Smooth muscle cell (in vitro differentiated cells): ENCODE measurements around the gene CD164L2. TPM values are rescaled to one million over a fixed set of nuclear protein-coding genes. Genes with fewer than 3 reads are reported as not detected.

Experiments
- DNase-seq: peaks from one replicate; lab custom pipeline; 2025; ENCODE audit not compliant: unreplicated experiment; lab: John Stamatoyannopoulos, UW
- H2AFZ ChIP-seq: fragments of 200-600 bp; sonication (generic); 2 replicates; pipeline ENCODE4 v1.6.0; 2016; ENCODE audit warnings: antibody characterized with exemption, low read depth, mild to moderate bottlenecking
- H3F3A ChIP-seq: fragments of 200-600 bp; sonication (generic); 2 replicates; pipeline ENCODE4 v1.6.0; 2017; ENCODE audit warnings: antibody characterized with exemption, low read depth
- H3K27ac ChIP-seq: fragments of 200-600 bp; sonication (generic); 2 replicates; pipeline ENCODE4 v1.5.1; 2016; ENCODE audit warnings: low read depth, mild to moderate bottlenecking
- H3K27me3 ChIP-seq: fragments of 200-600 bp; sonication (generic); 2 replicates; pipeline ENCODE4 v1.6.1; 2016; ENCODE audit warnings: low read depth, mild to moderate bottlenecking
- H3K36me3 ChIP-seq: fragments of 200-600 bp; sonication (generic); 2 replicates; pipeline ENCODE4 v1.5.1; 2016; ENCODE audit warnings: low read depth
- H3K4me1 ChIP-seq: fragments of 200-600 bp; sonication (generic); 2 replicates; pipeline ENCODE4 v1.5.1; 2016; ENCODE audit warnings: low read depth
- H3K4me2 ChIP-seq: fragments of 200-600 bp; sonication (generic); 2 replicates; pipeline ENCODE4 v1.6.0; 2016; ENCODE audit warnings: mild to moderate bottlenecking
- H3K4me3 ChIP-seq: fragments of 200-600 bp; sonication (generic); 2 replicates; pipeline ENCODE4 v1.5.1; 2016; ENCODE audit warnings: mild to moderate bottlenecking
- H3K79me2 ChIP-seq: fragments of 200-600 bp; sonication (generic); 2 replicates; pipeline ENCODE4 v1.6.0; 2016; ENCODE audit warnings: low read depth, mild to moderate bottlenecking
- H3K9ac ChIP-seq: fragments of 200-600 bp; sonication (generic); 2 replicates; pipeline ENCODE4 v1.6.0; 2016; ENCODE audit warnings: low read depth
- H3K9me3 ChIP-seq: fragments of 200-600 bp; sonication (generic); replicated peaks from 2 replicates; pipeline ENCODE4 v1.5.1; 2016; ENCODE audit warnings: low read depth
- H4K20me1 ChIP-seq: fragments of 200-600 bp; sonication (generic); 2 replicates; pipeline ENCODE4 v1.6.0; 2016; ENCODE audit warnings: low read depth
- WGBS: methylation state at CpG from one replicate; pipeline ENCODE4 v1.1.7; 2016; ENCODE audit warnings: low lambda C conversion rate; 5-methylcytosine and 5-hydroxymethylcytosine counted together
- polyA plus RNA-seq: library from polyadenylated mRNA; unstranded; fragments of >200 nt; fragmentation: Nextera tagmentation; extraction: Ambion mirVana; gene quantifications from 2 replicates; pipeline ENCODE4 v1.2.1, GENCODE V29; 2016
- total RNA-seq: library from RNA; depleted of rRNA; stranded (reverse); fragments of >200 nt; gene quantifications from 2 replicates; pipeline ENCODE4 v1.2.3, GENCODE V29; 2014
- TF ChIP-seq, protein P1 (sequence below): fragments of 200-600 bp; sonication (generic); IDR thresholded peaks from 2 replicates; pipeline ENCODE4 v1.5.1; 2017; ENCODE audit warnings: borderline replicate concordance, mild to moderate bottlenecking, antibody characterized with exemption; ENCODE audit not compliant: insufficient read depth, poor library complexity, severe bottlenecking

Gene CD164L2
- total and polyA plus RNA-seq, 2 experiments from 2014 or later = 0.31 to 0.45 TPM

DNA sequence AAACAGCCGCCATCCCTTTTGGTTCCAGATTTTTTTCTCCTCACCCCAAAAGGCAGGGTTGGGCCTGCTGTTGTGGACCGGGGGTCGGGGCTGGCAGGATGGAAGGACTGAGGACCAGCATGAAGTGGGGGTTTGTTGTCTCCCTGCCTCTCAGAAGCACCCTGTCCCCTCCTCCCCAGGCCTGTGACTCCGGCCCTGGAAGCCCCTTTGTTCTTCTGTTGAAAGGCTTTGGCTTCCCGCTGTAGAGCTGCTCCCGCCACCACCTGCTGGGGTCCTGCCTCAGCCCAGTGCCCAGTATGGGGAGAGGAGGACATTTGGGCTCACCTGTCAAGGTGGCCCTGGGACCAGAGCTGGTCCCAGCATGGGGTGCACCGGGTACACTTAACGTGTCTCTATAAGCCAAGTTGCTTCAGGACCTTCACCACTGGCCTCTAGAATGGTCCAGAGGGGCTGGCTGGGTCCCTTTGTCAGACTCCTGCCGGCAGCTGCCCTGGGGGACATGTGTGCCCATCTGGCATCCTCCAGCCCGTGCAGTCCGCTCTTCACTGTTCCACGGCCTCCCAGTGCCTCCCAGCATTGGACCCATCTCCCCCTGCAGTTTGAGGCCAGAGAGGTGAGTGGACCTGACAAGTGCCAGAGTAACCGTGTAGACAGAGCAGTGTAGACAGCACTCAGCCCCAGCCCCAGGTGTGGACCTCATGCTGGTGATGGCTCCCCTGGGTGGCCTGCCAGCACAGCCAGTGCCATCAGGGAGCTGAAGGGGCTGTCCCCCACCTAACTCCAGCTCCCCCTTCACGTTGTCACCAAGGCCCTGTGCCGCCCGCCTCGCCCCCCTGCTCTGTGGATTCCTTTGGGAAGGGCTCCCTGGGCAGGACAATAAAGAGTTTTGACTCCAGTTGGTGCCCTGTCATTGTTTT is 47.4 kb downstream of the CD164L2 start:
- peaks cover 8% of the 10 kb centered on the region for H3K4me1 ChIP-seq
- H3F3A ChIP-seq = no peaks in the 10 kb centered on the region
- no peak overlapping the region for H3K27ac ChIP-seq
- H3K4me2 ChIP-seq = no peak overlapping the region
- no peaks in the 10 kb centered on the region for H3K79me2 ChIP-seq
- no peak overlapping the region for H3K4me3 ChIP-seq
- H4K20me1 ChIP-seq = no peaks in the 10 kb centered on the region
- no peaks in the 10 kb centered on the region for H3K36me3 ChIP-seq
- no peak overlapping the region for H2AFZ ChIP-seq
- TF ChIP-seq, protein P1, sequence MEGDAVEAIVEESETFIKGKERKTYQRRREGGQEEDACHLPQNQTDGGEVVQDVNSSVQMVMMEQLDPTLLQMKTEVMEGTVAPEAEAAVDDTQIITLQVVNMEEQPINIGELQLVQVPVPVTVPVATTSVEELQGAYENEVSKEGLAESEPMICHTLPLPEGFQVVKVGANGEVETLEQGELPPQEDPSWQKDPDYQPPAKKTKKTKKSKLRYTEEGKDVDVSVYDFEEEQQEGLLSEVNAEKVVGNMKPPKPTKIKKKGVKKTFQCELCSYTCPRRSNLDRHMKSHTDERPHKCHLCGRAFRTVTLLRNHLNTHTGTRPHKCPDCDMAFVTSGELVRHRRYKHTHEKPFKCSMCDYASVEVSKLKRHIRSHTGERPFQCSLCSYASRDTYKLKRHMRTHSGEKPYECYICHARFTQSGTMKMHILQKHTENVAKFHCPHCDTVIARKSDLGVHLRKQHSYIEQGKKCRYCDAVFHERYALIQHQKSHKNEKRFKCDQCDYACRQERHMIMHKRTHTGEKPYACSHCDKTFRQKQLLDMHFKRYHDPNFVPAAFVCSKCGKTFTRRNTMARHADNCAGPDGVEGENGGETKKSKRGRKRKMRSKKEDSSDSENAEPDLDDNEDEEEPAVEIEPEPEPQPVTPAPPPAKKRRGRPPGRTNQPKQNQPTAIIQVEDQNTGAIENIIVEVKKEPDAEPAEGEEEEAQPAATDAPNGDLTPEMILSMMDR = no peak
- DNase-seq = no peak
- no peak overlapping the region for H3K9ac ChIP-seq
- WGBS = 93% methylated on average over 17 of the region's 17 CpGs
- H3K9me3 ChIP-seq = no peaks in the 10 kb centered on the region
- H3K27me3 ChIP-seq = no peaks in the 10 kb centered on the region

DNA sequence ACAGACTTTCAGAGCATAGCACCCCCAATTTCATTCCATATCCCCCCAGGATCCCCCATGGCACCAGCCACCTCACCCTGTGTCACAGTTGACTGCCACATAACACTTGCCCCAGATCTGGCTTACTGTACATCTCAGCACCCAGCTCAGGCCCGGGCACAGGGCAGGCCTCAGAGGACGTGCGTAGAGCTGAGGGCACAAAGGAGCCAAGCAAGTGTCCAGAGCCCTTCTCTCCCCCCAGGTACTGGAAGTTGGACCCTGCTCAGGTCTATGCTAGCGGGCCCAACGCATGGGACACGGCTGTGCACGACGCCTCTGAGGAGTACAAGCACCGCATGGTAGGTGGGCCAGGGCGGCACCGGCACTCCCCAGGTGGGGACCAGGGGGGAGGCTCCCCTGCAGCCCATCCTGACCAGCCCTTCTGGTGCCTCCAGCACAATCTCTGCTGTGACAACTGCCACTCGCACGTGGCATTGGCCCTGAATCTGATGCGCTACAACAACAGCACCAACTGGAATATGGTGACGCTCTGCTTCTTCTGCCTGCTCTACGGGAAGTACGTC is 49.3 kb downstream of the CD164L2 start:
- no peak for DNase-seq
- TF ChIP-seq, protein P1 = no peak
- peaks cover under 1% of the 10 kb centered on the region for H3K4me1 ChIP-seq
- no peaks in the 10 kb centered on the region for H3K36me3 ChIP-seq
- no peak overlapping the region for H3K4me3 ChIP-seq
- no peak overlapping the region for H3K4me2 ChIP-seq
- no peak overlapping the region for H2AFZ ChIP-seq
- peaks cover 18% of the 10 kb centered on the region for H3K79me2 ChIP-seq
- 94% methylated on average over 17 of the region's 17 CpGs for WGBS
- no peak overlapping the region for H3K9ac ChIP-seq
- no peak overlapping the region for H3K27ac ChIP-seq
- no peaks in the 10 kb centered on the region for H3K9me3 ChIP-seq
- no peaks in the 10 kb centered on the region for H3F3A ChIP-seq
- no peaks in the 10 kb centered on the region for H3K27me3 ChIP-seq
- peaks cover 18% of the 10 kb centered on the region for H4K20me1 ChIP-seq

DNA sequence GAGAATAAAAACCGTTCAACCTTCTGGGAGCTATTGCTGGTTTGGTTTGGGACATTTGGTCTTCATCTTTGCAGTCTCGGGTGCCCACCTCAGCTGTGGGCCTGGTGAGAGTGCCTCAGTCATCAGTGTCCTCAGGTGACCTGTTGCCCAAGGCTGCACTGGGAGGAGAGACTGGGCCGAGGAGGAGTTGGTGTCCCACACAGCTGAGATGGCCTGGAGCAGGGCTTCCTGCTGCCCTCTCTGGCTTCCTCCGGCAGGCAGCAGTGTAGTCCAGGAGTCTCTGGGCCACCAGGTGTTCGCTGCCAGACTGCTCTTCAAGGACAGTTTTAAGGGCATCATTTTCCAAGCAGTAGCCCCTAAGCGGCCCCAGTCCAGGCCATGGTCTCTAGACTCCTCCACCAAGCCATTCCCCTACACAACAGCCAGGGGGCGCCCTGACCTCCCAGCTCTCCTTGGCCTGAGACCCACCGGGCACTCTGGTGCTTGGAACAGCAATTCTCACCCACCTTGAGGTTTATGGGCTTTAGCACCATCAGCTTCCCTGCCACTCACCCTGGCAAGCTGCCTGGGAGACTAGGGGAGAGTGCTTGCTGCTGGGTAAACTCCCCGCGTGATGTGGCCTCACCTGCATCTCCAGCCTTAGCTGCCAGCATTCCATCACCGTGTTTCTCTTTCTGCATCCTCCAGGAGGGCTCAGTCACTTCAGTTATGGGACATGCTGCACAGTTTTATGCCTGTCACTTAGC is 50.4 kb downstream of the CD164L2 start:
- Histone ChIP-seq H3K36me3 (no peaks in the 10 kb centered on the region), H3K9me3 (no peaks in the 10 kb centered on the region), H2AFZ (no peak overlapping the region), H3K4me1 (no peaks in the 10 kb centered on the region), H3F3A (no peaks in the 10 kb centered on the region), H4K20me1 (peaks cover 29% of the 10 kb centered on the region), H3K27ac (no peak overlapping the region), H3K27me3 (no peaks in the 10 kb centered on the region), H3K9ac (no peak overlapping the region), H3K4me2 (no peak overlapping the region), H3K79me2 (peaks cover 29% of the 10 kb centered on the region), H3K4me3 (no peak overlapping the region)
- 76% methylated on average over 11 of the region's 11 CpGs for WGBS
- TF ChIP-seq, protein P1 = peak; percentile 78
- DNase-seq = no peak
